Stimulated activated CD8-positive, alpha-beta memory T cell treated with anti-CD3 and anti-CD28 coated beads, Interleukin-12 subunit alpha, Interleukin-12 subunit beta, amount 100 ng/mL, for 24 hours (primary cell): ENCODE data around the gene CCSAP.

ENCODE experiments used
- DNase-seq: peaks from one replicate; pipeline ENCODE4 v3.0.0-alpha.2; 2020; ENCODE audit errors: extremely low read depth

The CCSAP gene

DNA sequence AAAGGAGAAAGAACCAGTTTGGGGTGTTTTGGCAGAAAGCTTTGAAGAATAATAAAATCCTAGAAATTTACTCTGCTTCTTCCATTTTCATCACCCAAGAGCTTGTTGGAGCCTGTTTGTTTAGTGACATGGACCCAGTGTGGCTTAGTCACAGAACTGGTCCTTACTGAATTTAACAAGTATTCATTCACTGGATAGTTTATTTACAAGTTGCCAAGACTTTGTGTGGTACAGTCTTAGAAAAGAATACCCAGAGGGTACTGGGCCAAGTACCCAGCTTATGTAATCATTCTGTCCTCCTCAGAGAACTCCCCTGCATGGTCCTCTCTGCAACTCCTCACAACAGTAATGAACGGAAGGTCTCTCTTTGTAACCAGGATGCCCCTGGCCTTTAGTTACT, 55.6 kb downstream of the CCSAP start:
- no peak for DNase-seq

DNA sequence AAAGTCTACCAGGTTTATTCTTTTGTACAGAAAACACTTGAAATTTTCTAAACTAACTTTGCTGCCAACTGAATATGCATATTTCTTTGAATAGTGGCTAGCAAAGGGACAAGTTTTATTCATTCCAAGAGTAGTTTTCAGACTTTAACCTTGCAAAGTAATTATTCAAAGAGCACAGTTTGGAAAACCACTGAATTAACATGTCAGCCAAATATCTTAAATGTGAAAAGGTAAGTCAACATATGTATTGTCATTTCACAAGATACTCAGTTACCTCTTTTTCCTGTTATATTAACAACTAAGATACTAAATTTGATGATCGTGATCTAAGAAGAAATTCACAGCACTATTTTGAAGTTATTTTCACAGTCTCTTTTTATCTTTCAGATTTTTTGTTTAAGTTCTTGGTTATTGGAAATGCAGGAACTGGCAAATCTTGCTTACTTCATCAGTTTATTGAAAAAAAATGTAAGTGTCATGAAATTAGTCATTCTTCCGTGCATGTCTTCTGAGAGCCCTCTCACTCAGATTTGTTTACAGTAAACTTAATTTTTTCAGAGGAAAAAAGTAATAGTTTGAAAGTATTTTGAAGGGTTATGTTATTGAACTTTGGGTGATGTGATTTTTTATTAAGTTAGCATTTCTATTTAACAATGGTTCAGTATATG, 56.6 kb downstream of the CCSAP start:
- no peak for DNase-seq

DNA sequence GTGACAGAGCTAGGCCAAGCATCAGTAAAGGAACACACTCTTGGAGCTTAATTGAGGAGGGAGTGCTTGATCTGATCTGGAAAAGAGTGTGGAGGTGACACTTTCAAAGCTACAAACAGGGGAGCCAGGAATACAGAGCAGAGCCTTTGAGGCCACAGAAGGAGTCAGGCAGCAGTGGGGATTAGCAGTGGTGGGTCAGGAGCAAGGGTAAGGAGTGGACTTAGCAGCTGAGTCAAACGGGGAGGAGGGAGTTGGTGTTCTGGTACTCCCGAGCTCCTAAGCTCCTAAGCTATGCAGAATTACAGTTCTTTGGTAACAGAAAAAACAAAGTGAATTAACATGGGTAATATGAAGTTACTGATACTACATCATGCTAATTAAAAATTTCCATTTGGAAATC, 57.4 kb downstream of the CCSAP start:
- no peak for DNase-seq

DNA sequence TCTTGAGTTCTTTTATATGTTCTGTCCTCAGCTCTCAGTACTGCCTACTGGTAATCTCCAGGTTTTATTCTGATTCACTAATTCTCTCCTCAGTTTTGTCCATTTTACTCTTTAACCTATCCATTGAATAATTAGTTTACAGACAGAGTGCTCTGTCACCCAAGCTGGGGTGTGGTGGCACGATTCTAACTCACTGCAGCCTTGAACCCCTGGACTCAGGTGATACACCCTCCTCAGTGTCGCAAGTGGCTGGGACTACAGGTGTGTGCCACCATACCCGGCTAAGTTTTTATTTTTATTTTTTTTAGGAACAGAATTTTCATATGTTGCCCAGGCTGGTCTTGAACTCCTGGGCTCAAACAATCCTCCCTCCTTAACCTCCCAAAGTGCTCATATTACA, 58.0 kb downstream of the CCSAP start:
- DNase-seq = no peak

DNA sequence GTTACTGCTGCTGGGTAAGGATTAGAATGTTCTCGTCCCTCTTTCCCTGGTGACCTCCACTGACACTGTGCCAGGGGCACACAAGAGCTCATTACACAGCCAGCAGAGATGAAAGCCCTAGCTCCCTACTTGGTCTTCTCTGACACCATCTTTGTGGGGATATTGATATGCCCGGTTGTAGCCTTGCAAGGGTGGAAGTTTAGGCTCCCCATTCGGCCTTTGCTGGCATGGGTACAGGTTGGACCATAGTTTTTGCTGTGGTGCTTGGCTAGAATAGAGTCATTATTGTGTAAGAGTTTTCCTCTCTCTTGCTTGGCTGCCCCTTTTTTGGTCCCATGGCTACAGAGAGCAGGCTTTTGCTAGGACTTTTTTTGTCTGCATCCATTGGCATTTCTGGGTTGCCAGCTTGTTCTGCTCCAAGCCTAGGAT, 59.6 kb downstream of the CCSAP start:
- DNase-seq = no peak

DNA sequence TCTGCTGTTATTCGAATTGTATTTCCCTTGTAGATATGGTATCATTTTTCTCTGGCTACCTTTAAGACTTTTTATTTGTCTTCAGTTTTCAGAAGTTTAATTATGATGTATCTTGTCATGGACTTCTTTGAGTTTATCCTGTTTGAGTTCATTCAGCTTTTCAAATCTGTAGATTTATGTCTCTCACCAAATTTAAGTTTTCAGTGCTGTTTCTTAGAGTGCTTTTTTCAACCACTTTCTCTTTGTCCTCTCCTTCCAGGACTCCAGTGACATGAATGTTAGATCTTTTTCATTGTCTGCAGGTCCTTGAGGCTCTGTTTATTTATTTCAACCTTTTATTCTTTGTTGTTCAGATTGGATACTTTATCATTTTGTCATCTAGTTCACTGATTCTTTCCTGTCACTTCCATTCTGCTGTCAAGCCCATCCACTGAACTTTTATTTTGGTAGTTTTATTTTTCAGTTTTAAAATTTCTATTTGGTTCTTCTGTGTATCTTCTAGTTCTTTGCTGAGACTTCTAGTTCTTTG, 60.5 kb downstream of the CCSAP start:
- DNase-seq = no peak

DNA sequence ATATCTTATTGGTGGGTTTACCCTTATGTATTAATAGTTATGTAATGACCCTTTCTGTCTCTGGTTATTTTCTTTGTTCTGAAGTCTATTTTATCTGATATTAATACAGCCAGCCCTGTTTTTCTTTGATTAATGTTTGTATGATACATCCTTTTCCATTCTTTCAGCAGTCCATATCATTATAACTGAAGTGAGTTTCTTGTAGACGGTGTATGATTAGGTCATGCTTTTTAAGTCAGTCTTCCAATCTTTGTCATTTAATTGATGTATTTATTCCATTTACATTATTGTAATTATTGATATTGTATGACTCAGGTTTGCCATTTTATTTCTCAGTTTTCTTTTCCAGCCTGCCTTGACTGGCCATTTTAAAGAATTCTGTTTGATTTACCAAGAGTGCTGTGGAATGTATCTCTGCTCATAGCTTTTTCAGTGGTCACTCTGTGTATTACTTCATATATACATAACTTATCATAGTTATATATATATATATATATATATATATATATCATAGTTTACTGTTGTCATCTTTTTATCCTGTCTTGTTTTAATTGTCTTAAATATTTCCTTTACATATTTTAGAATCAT, 61.4 kb downstream of the CCSAP start:
- DNase-seq = no peak

DNA sequence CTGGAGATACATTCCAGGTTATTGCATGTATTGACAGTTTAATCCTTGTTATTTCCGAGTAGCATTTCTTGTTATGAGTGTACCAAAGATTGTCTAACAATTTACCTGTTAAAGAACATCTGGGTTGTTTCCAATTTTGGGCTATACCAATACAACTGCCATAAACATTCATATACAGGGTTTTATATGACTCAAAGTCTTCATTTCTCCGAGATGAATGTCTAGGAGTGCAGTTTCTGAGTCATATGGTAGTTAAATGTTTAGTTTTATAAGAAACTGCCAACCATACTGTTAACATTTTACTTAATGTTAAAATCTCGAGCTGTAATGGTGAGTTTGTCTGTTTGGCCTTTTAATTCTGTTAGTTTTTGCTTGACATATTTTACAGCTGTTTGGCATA, 61.9 kb downstream of the CCSAP start:
- no peak for DNase-seq

DNA sequence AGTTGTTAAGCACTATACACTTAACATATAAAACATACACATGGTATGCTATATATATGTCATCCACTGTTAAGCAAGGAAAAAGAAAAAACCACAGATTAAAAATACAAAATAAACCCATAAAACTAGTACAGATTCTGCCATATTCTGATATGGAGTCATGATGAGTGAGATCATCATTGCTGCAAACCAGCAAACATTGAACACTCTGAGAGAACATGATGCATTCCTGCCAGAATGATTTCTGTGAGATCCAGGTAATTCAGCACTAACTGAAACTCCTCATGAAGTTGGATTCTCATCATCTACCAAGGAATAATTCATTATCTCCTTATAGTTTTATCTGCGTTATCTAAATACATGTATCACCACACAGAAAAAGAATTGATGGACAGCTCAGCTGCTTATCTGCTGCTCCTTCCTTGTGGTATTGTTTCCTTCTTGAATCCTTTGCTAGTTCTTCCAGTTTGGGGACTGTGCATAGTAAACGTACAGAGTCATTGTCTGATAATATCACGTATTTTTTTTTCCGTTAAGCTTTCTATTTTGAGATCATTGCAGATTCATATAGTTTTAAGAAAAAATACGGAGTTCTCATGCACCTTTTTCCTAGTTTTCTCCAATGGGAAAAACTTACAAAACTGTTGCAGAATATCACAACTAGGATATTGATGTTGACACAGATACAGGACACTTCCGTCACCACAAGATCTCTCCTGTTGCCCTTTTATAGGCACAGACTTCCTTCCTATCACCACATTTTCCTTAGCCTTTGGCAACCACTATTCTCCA, 62.6 kb downstream of the CCSAP start:
- DNase-seq = no peak

DNA sequence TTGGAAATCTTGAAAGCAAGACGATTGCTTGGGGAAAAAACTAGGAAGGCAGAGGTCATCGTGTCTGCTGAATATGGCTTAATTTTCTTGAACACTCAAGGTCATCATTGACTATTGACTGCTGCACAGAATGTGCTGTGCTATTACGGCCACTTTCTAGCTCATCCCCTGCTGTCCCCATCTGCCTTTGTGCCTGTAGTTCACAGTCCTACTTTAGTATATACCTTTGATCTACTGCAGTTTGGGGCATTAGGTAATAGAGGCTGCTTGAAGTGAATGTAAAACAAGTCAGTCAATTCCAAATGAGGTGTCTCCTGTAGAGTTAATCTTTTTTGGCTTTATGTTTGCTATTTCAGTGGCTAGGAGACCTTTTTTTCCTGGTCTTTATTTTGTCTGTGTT, 63.6 kb downstream of the CCSAP start:
- DNase-seq = no peak

DNA sequence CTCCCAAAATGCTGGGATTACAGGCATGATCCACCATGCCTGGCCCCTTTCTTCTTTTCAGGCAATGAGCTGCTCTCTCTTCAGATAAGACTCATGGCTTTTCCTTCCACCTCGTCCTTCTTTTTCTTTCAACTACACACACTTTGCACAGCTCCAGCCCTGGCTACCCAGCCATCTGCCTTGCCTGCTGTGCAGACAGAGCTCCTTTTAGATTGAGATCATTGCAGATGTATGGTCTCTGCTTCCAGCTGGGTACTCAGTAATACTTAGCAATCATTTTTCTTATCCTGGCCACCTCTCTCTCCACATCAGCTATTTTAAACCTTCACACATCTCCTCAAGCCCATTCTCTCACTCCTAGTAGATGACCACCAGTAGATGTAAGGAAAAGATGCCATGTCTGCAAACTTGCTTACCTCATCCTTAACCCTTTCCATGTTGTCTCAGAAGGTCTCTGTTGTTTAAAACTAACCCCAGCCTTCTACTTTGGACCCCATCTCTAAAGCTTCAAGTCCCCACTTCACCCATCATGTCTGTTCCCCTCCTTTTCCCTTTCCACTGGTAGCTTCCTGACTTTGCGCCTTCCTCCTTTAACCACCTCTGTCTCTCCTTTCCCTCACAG, 64.6 kb downstream of the CCSAP start:
- DNase-seq = no peak

DNA sequence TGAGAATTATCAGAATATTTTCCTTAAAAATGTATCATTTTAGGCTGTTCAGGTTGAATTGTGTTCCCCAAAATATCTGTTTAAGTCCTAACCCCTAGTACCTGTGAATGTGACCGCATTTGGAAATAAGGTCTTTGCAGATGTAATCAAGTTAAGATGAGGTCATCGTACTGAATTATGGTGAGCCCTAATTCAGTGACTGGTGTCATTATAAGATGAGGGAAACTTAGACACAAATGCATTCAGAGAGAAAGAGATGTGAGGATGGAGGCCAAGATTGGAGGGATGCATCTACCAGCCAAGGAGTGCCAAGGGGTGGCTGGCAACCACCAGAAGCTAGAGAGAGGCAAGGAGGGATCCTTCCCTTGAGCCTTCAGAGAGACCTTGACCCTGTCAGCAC, 67.8 kb downstream of the CCSAP start:
- no peak for DNase-seq

DNA sequence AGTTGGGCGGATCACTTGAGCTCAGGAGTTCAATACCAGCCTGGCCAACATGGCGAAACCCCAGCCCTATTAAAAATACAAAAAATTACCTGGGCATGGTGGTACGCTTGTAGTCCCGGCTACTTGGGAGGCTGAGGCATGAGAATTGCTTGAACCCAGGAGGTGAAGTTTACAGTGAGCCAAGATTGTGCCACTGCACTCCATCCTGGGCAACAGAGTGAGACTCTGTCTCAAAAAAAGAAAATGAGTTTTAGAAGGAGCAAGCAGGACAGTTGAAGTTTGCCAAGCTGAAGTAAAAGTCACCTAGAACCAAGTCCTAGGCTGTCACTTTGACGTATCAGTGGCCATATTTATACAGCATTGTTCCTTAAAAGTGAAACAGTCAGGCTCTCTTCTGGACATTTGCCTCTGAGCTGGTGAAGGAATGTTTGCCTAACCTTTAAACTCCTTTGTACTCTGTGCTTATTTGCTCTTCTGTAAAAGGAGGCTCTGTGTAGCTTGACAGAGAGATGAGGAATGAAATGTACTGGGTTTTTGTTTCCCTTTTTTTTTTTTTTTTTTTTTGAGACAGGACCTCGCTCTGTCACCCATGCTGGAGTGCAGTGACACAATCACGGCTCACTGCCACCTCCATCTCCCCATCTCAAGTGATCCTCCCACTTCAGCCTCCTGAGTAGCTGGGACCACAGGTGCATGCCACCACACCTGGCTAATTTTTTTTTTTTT, 69.2 kb downstream of the CCSAP start:
- DNase-seq = no peak

DNA sequence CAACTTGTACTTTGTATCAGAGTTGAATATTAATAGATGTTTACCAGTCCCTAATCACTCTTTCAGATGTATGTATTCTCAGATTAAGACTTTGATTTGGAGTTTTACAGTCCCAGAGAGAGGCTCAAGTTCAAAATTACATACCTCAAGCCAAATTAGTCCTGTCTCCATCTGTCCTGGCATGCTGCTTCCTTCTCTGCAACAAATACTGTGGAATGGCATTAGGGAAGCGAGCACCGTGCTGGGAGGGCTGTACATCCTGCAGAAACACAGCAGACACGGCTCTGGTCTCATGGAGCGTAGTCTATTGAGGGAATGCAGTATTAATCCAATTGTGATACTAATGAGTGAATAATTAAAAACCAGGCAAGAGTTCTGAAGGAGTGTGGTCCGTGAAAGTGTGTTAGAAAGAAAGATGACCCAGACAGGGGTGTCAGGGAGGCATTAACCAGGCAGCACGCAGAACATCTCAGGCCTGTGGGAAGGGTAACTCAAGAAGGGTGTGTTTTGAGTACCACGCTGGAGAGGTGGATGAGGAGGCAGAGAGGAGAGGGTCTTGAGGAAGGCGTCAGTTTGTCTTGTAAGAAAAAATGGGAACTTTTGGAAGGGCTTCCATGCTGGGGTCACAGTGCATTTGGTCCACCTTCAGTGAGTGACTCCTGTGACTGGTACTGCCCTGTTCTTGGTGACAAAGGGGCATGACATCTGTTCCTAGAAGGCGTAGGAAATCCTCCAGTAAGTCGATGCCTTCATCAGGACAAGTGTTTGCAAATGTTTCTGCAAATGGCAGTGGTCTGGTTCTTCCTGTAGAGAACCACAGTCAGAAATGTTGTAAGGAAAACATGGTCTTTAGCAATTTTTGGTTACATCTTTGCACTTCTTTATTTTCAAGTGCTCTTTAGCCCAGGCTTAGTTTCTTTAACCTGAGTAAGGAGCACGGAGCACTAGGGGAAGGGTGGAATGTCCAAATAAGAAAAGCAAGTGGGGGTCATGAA, 70.4 kb downstream of the CCSAP start:
- no peak for DNase-seq

DNA sequence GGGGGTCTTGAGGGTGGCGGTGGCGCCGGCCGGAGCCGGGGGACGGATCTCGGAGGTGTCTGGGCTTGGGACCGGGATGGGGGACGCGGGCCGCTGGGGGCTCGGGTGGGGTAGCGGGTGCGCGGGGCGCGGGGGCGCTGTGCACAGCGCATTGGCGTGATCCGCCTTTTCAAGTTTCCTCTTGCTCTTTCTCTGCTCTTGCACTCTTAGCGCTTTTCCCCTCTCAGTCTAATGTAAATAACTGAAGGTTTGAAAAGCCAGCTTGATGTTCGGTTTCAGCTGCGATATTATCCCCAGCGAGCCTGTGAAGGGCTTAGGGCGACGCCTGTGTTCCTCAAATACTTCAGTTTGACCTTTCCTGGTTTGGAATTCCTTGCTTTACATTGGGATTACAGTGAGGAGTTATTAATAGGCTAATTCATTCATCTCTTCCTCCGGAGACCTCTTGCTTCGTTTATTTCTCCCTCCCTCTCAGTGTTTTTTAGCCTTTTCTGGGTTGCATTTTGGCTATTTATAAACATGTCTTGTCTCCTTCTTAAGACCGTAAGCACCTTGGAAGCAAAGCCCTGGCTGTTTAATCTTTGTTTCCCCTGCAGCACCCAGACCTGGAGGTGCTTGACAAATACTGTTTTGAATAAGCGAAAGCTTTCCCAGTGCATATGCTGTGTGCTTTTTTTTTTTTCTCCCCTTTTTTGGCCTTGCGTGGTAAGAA, 71.2 kb downstream of the CCSAP start:
- DNase-seq = no peak
